CD8-positive, alpha-beta memory T cell (primary cell): ENCODE measurements around the gene IL1RAPL1. TPM values are rescaled to one million over a fixed set of nuclear protein-coding genes. Genes with fewer than 3 reads are reported as not detected.

Source experiments
- CTCF ChIA-PET: fragments of 350-600 bp; sonication (Branson Sonifier 250); formaldehyde crosslinking; loops from one replicate; lab custom pipeline; 2021; ENCODE audit warnings: antibody characterized with exemption; lab: Charles Lee
- POLR2A ChIA-PET: fragments of 350-600 bp; sonication (Branson Sonifier 250); formaldehyde crosslinking; loops from one replicate; lab custom pipeline; 2021; ENCODE audit warnings: antibody characterized with exemption; lab: Charles Lee
- DNase-seq, 5 donors: peaks; one replicate each; pipeline versions ENCODE4 v3.0.0 to v3.0.0-alpha.2; 2020 to 2022; ENCODE audit warnings: mixed read lengths in 1 of 5
- H3K27ac ChIP-seq: one replicate; pipeline ENCODE4 v1.7.0; 2013; ENCODE audit warnings: low read depth, mild to moderate bottlenecking, low read length, moderate library complexity
- H3K27me3 ChIP-seq: 2 replicates; pipeline ENCODE4 v1.7.0; 2013; ENCODE audit warnings: low read length, mild to moderate bottlenecking; ENCODE audit not compliant: insufficient read depth, poor library complexity, severe bottlenecking
- H3K36me3 ChIP-seq: 2 replicates; pipeline ENCODE4 v1.7.0; 2013; ENCODE audit warnings: mild to moderate bottlenecking, low read length, moderate library complexity; ENCODE audit not compliant: insufficient read depth
- H3K4me1 ChIP-seq: 2 replicates; pipeline ENCODE4 v1.7.0; 2013; ENCODE audit warnings: mild to moderate bottlenecking, low read length, moderate library complexity; ENCODE audit not compliant: insufficient read depth
- H3K4me3 ChIP-seq: 2 replicates; pipeline ENCODE4 v1.7.0; 2013; ENCODE audit warnings: mild to moderate bottlenecking, low read length
- H3K9me3 ChIP-seq: 2 replicates; pipeline ENCODE4 v1.7.0; 2013; ENCODE audit warnings: mild to moderate bottlenecking, low read length
- H3K27ac Mint-ChIP-seq, 8 donors: one replicate each; pipeline ENCODE4 v1.8.0; 2020 to 2021; ENCODE audit warnings: mixed read lengths in 8 of 8, mild to moderate bottlenecking in 6 of 8, inconsistent platforms in 3 of 8, moderate library complexity in 3 of 8
- H3K27me3 Mint-ChIP-seq, 2 donors: one replicate each; pipeline ENCODE4 v1.8.0; 2020 to 2021; ENCODE audit warnings: mixed read lengths in 2 of 2, mild to moderate bottlenecking in 1 of 2, moderate library complexity in 1 of 2
- H3K36me3 Mint-ChIP-seq, 3 donors: one replicate each; pipeline ENCODE4 v1.8.0; 2020 to 2021; ENCODE audit warnings: mixed read lengths in 3 of 3, inconsistent platforms in 1 of 3, mild to moderate bottlenecking in 1 of 3
- H3K4me1 Mint-ChIP-seq, 3 donors: one replicate each; pipeline ENCODE4 v1.8.0; 2020 to 2021; ENCODE audit warnings: mixed read lengths in 3 of 3, inconsistent platforms in 1 of 3, mild to moderate bottlenecking in 1 of 3
- H3K4me3 Mint-ChIP-seq, 7 donors: one replicate each; pipeline ENCODE4 v1.8.0; 2020 to 2021; ENCODE audit warnings: mixed read lengths in 7 of 7, mild to moderate bottlenecking in 6 of 7, moderate library complexity in 4 of 7, inconsistent platforms in 2 of 7
- H3K9me3 Mint-ChIP-seq, 5 donors: one replicate each; pipeline ENCODE4 v1.8.0; 2020 to 2022; ENCODE audit warnings: mixed read lengths in 5 of 5, mild to moderate bottlenecking in 3 of 5, moderate library complexity in 2 of 5, inconsistent platforms in 1 of 5
- polyA plus RNA-seq: library from polyadenylated mRNA; unstranded; fragments of 300-500 nt; fragmentation: Illumina TruSeq; gene quantifications from one replicate; pipeline ENCODE4 v1.2.3, GENCODE V29; 2021
- total RNA-seq, 2 experiments: library from RNA; stranded (reverse); gene quantifications; one replicate each; pipeline ENCODE4 v1.2.3, GENCODE V29; 2021

The IL1RAPL1 gene
- total and polyA plus RNA-seq, 3 experiments from 2014 or later = not detected

DNA sequence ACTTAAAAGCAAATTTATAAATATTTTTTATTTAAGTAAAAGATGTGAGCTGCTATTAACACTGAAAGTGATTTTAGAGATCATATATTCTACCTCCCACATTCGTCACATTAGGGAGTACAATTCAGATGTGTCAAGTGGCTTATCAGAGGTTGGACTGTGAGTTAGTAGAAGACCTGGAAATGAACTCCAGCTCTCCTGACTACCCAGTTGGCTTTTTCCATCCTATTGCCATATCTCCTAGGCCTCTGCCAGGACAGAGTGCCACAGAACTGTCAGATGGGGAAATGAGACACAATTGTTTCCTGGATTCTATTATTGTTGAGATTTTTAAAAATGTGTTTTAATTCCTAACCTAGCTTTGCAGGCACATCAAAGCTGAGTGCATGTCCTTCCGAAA lies 994.0 kb downstream of the IL1RAPL1 start:
- ChIA-PET POLR2A (no interaction called here), CTCF (no interaction called here)
- no peak overlapping the region for H3K27ac Mint-ChIP-seq
- no peak overlapping the region for H3K4me3 Mint-ChIP-seq
- H3K36me3 ChIP-seq = no peaks in the 10 kb centered on the region
- H3K27me3 ChIP-seq = no peaks in the 10 kb centered on the region
- H3K36me3 Mint-ChIP-seq = no peaks in the 10 kb centered on the region
- peaks cover 2 to 19% (median 5%) of the 10 kb centered on the region in 5 donors for H3K9me3 Mint-ChIP-seq
- no peak overlapping the region for H3K4me3 ChIP-seq
- no peak for DNase-seq
- no peaks in the 10 kb centered on the region for H3K4me1 ChIP-seq
- H3K4me1 Mint-ChIP-seq = no peaks in the 10 kb centered on the region
- no peaks in the 10 kb centered on the region for H3K27me3 Mint-ChIP-seq
- no peaks in the 10 kb centered on the region for H3K9me3 ChIP-seq
- no peak overlapping the region for H3K27ac ChIP-seq

DNA sequence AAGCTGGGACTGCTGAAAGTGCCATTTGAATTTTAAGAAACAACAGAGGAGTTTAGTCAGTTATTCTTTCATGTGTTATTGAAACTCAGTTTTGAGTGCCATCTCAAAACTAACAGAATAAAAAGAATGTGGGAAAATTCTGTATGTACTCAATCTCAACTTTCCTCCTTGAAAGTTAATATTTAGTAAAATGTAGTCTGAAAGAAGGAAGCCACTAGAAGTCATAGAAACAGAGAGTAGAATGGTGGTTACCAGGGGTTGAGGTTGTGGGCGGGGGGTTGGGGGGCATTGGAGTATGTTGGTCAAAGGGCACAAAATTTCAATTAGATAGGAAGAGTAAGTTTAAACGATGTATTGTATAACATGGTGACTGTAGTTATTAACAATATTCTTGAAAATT lies 999.9 kb downstream of the IL1RAPL1 start:
- no peaks in the 10 kb centered on the region for H3K36me3 ChIP-seq
- Mint-ChIP-seq H3K27ac (no peak overlapping the region), H3K4me1 (no peaks in the 10 kb centered on the region), H3K27me3 (no peaks in the 10 kb centered on the region), H3K4me3 (no peak overlapping the region), H3K36me3 (no peaks in the 10 kb centered on the region), H3K9me3 (peaks cover 3 to 10% (median 8%) of the 10 kb centered on the region in 5 donors)
- no peaks in the 10 kb centered on the region for H3K9me3 ChIP-seq
- H3K4me1 ChIP-seq = no peaks in the 10 kb centered on the region
- no peak overlapping the region for H3K4me3 ChIP-seq
- no peak for DNase-seq
- H3K27ac ChIP-seq = no peak overlapping the region
- H3K27me3 ChIP-seq = no peaks in the 10 kb centered on the region
- POLR2A ChIA-PET = no interaction called here
- CTCF ChIA-PET = no interaction called here

DNA sequence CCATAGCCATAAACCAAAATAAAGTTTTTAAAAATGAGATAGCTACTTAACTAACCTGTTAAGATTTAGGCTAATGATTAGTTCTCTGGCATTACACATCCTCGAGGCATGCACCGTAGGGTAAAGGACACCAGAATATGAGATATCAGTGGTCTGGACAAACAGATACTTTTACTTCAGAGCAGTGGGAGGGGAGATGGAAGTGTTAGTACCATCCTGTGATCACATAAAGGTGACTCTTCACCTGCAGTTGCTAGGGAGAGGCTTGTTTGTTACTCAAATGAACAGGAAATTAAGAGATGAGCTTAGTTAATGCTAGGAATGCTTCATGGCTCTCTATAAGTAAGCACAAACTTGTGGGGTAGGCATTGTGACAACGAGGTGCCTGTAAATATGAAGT lies 1003.7 kb downstream of the IL1RAPL1 start:
- Histone ChIP-seq H3K4me1 (no peaks in the 10 kb centered on the region), H3K27ac (no peak overlapping the region), H3K4me3 (no peak overlapping the region), H3K9me3 (no peaks in the 10 kb centered on the region), H3K36me3 (no peaks in the 10 kb centered on the region), H3K27me3 (no peaks in the 10 kb centered on the region)
- POLR2A ChIA-PET = no interaction called here
- Mint-ChIP-seq H3K36me3 (no peaks in the 10 kb centered on the region), H3K9me3 (peaks cover 0 to 10% (median 4%) of the 10 kb centered on the region in 5 donors), H3K4me3 (no peak overlapping the region), H3K27me3 (no peaks in the 10 kb centered on the region), H3K27ac (no peak overlapping the region), H3K4me1 (no peaks in the 10 kb centered on the region)
- CTCF ChIA-PET = no interaction called here
- DNase-seq = no peak

DNA sequence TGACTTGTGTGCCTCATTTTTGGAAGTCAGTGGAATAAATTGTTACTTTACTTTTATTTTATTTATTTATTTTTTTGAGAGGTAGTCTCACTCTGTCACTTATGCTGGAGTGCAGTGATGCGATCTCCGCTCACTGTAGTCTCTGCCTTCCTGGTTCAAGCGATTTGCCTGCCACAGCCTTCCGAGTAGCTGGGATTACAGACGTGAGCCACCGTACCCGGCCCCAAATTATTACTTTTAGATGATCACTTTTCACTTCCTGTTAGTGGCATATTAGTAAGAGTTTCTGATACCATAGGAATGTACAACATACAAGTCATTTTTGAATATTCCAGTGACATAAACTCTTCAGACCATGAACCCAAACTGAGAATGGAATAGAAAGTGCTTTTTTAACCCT lies 1017.1 kb downstream of the IL1RAPL1 start:
- H3K27ac Mint-ChIP-seq = no peak overlapping the region
- Histone ChIP-seq H3K27ac (no peak overlapping the region), H3K36me3 (no peaks in the 10 kb centered on the region), H3K27me3 (no peaks in the 10 kb centered on the region), H3K4me1 (no peaks in the 10 kb centered on the region), H3K9me3 (no peaks in the 10 kb centered on the region), H3K4me3 (no peak overlapping the region)
- no peaks in the 10 kb centered on the region for H3K4me1 Mint-ChIP-seq
- H3K9me3 Mint-ChIP-seq = peaks cover 0 to 8% (median 5%) of the 10 kb centered on the region in 5 donors
- H3K36me3 Mint-ChIP-seq = no peaks in the 10 kb centered on the region
- POLR2A ChIA-PET = no interaction called here
- H3K4me3 Mint-ChIP-seq = no peak overlapping the region
- peaks cover 0 to 5% of the 10 kb centered on the region in 2 donors for H3K27me3 Mint-ChIP-seq
- CTCF ChIA-PET = no interaction called here
- DNase-seq = no peak

DNA sequence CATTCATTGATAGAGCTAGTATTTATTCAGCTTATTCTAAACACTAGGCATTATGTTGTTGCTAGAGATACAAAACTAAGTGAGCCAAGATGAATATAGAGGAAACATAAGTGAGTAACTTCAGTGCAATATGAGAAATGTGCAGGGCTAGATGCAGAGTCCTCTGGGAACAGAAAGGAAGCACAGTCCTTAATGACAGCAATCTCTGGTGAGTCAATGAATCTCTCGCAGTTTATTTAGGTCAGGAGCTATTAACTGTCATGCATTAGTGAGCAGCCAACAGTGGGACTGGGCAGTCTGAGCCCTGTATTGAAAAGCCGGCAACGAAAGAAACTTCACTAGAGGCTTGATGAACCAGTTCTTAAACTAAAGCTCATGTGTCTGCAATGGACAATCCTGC lies 1030.0 kb downstream of the IL1RAPL1 start:
- POLR2A ChIA-PET = no interaction called here
- Histone ChIP-seq H3K4me3 (no peak overlapping the region), H3K4me1 (no peaks in the 10 kb centered on the region), H3K36me3 (no peaks in the 10 kb centered on the region), H3K27ac (no peak overlapping the region), H3K9me3 (no peaks in the 10 kb centered on the region), H3K27me3 (no peaks in the 10 kb centered on the region)
- Mint-ChIP-seq H3K4me3 (no peak overlapping the region), H3K27me3 (no peaks in the 10 kb centered on the region), H3K4me1 (no peaks in the 10 kb centered on the region), H3K27ac (no peak overlapping the region), H3K9me3 (peaks cover 0 to 3% (median 2%) of the 10 kb centered on the region in 5 donors), H3K36me3 (no peaks in the 10 kb centered on the region)
- CTCF ChIA-PET = no interaction called here
- DNase-seq = no peak

DNA sequence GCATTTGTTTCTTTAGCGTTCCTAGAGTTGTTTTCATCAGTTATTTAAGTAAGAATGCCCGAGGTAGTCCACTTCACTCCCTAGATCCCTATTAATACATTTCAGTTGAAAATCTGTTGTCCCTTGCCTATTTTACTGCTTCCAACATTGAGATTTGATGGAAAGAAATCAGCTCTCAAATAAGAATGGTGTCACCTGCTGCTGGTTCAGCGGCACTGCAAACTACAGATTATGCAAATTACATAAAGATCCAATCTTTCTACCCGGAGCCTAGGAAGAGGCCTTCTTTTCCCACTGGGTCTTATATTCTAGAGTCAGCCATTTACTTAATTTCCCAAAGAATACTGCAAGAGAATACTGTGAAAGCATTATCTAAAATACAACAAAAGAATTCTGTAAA lies 1030.5 kb downstream of the IL1RAPL1 start:
- Histone ChIP-seq H3K4me3 (no peak overlapping the region), H3K36me3 (no peaks in the 10 kb centered on the region), H3K27me3 (no peaks in the 10 kb centered on the region), H3K9me3 (no peaks in the 10 kb centered on the region), H3K4me1 (no peaks in the 10 kb centered on the region), H3K27ac (no peak overlapping the region)
- ChIA-PET CTCF (no interaction called here), POLR2A (no interaction called here)
- no peak overlapping the region for H3K4me3 Mint-ChIP-seq
- no peak overlapping the region for H3K27ac Mint-ChIP-seq
- H3K4me1 Mint-ChIP-seq = no peaks in the 10 kb centered on the region
- H3K36me3 Mint-ChIP-seq = no peaks in the 10 kb centered on the region
- no peaks in the 10 kb centered on the region for H3K27me3 Mint-ChIP-seq
- peaks cover 0 to 3% (median 2%) of the 10 kb centered on the region in 5 donors for H3K9me3 Mint-ChIP-seq
- DNase-seq = no peak

DNA sequence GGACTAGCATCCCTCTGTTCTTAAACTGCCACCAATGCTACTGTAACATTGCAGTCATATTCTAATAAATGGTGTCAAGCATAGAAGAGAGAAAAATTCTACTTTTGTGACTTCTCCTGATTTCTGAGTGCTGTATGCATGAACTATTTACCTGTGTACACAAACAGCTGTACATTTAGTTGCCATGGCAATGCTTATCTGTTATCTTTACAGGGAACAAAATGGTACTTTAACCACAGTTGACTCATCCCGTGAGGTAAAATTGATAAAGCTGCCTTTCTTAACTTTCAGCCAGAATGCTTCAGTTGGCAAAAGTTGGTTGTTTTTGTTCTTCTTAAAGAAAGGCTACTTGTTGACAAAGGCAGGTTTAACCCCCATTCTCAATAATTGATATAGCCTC lies 1040.6 kb downstream of the IL1RAPL1 start:
- Histone ChIP-seq H3K4me1 (no peaks in the 10 kb centered on the region), H3K27me3 (no peaks in the 10 kb centered on the region), H3K9me3 (no peaks in the 10 kb centered on the region), H3K36me3 (no peaks in the 10 kb centered on the region), H3K27ac (no peak overlapping the region), H3K4me3 (no peak overlapping the region)
- ChIA-PET CTCF (no interaction called here), POLR2A (no interaction called here)
- H3K9me3 Mint-ChIP-seq = peaks cover 0 to 6% (median 0%) of the 10 kb centered on the region in 5 donors
- no peak for DNase-seq
- no peak overlapping the region for H3K4me3 Mint-ChIP-seq
- H3K4me1 Mint-ChIP-seq = no peaks in the 10 kb centered on the region
- H3K27ac Mint-ChIP-seq = no peak overlapping the region
- no peaks in the 10 kb centered on the region for H3K36me3 Mint-ChIP-seq
- H3K27me3 Mint-ChIP-seq = no peaks in the 10 kb centered on the region

DNA sequence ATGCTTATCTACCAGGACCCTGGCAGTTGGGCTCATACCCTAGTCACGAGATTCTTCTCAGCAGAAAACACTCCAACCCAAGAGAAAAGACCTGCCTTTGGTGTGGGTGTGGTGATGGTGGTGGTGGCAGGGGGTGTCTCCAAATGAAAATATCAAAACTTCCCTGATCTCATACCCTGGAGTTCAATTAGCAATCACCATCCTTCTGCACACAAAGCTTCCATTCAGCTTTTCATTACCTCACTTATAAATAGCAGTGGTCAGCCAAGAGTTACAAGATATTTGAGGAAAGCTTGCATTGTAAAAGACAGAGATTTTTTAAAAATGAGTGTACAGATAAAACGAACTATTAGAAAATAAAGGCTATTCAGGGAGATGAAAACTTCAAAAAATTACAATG lies 1047.3 kb downstream of the IL1RAPL1 start:
- H3K4me1 Mint-ChIP-seq = no peaks in the 10 kb centered on the region
- POLR2A ChIA-PET = no interaction called here
- peaks cover 0 to 3% (median 0%) of the 10 kb centered on the region in 5 donors for H3K9me3 Mint-ChIP-seq

DNA sequence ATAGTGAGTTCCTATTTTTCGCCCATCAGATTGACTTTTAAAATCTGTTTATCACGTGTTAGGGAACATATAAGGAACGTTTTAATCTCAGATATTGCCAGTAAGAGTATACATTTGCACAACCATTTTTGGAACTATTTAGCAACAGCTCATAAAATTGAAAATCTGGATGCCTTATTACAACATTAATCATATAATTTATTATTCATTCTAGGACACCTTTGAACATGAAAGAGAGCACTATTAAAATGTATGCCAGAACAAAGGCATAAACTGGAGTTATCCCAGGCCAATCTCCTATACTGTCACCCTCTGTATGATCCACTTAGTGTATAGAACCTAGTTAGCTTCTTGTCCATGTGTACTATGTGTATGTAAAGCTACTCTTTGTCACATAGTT lies 1049.1 kb downstream of the IL1RAPL1 start:
- H3K4me3 Mint-ChIP-seq = no peak overlapping the region
- H3K4me1 Mint-ChIP-seq = no peaks in the 10 kb centered on the region
- no peak overlapping the region for H3K4me3 ChIP-seq
- POLR2A ChIA-PET = no interaction called here
- H3K27me3 ChIP-seq = no peaks in the 10 kb centered on the region
- H3K27ac Mint-ChIP-seq = no peak overlapping the region
- no peak for DNase-seq
- H3K36me3 ChIP-seq = no peaks in the 10 kb centered on the region
- H3K4me1 ChIP-seq = no peaks in the 10 kb centered on the region
- H3K9me3 Mint-ChIP-seq = peaks cover 0 to 3% (median 3%) of the 10 kb centered on the region in 5 donors
- H3K27me3 Mint-ChIP-seq = peaks cover 0 to 2% of the 10 kb centered on the region in 2 donors
- no peak overlapping the region for H3K27ac ChIP-seq
- no peaks in the 10 kb centered on the region for H3K9me3 ChIP-seq
- CTCF ChIA-PET = no interaction called here
- no peaks in the 10 kb centered on the region for H3K36me3 Mint-ChIP-seq

More for the DNA sequence above, 1047.3 kb downstream of the IL1RAPL1 start:
- H3K4me1 ChIP-seq = no peaks in the 10 kb centered on the region
- H3K4me3 Mint-ChIP-seq = no peak overlapping the region
- DNase-seq = no peak
- peaks cover 0 to 2% of the 10 kb centered on the region in 2 donors for H3K27me3 Mint-ChIP-seq
- no peaks in the 10 kb centered on the region for H3K36me3 Mint-ChIP-seq
- no peaks in the 10 kb centered on the region for H3K9me3 ChIP-seq
- H3K27me3 ChIP-seq = no peaks in the 10 kb centered on the region
- no peaks in the 10 kb centered on the region for H3K36me3 ChIP-seq
- no peak overlapping the region for H3K27ac ChIP-seq
- no peak overlapping the region for H3K27ac Mint-ChIP-seq
- H3K4me3 ChIP-seq = no peak overlapping the region
- CTCF ChIA-PET = no interaction called here
